ENCODE data around the gene IL1RN. TPM values are rescaled to one million over a fixed set of nuclear protein-coding genes. Genes with fewer than 3 reads are reported as not detected.
A peak's percentile ranks its signal among the peaks of the same experiment; 100 is the strongest.

The IL1RN gene
- total and polyA plus RNA-seq, 2 of the 13 experiments (the other 11 are each of a cell fraction or from before 2014, with no cell fraction given), result 21.2 to 101 TPM

DNA sequence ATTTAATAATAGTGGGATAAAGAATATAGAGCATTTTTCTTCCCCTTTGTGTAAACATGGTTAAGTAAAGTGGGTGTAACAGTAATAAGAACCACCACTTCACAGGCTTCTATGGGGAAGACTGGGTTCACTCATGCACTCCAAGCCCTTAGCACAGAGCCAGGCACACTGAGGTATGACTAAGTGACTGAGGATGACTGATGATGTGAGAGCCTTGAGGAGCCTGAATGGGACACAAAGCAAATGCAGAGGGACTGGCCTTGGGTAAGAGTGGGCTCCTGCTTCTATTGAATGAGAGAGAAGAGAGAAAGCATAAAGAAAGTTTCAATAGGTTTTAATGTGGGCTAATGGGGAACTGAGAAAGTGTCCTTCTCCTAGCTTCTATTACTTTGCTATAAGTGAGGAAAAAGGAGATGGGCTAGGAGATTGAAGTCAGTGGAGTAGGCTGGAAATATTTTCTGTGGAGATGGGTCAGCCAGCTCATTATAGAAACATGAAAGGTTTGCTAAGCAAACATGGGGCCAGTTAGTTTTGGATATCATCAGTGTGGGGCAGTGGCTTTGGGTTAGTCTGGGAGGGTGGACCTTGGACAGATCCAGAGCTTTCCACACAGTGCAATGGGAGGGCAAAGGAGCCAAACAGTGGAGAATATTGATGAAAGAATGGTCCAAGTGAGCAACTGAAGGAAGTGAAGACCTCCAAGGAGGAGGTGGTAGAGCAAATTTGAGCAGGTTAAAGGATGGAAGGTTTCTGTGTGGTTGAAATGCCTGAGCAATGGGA, 39.0 kb upstream of the IL1RN start (continued):
- peak; percentile 56; the same call in 1 of the 2 replicates for TF ChIP-seq ZNF281 (CRISPR knock-in tag; IDR thresholded peaks at IDR 0.05; ENCODE audit: borderline replicate concordance)
- TF ChIP-seq CAMTA2 (CRISPR knock-in tag; IDR thresholded peaks at IDR 0.05; ENCODE audit: borderline replicate concordance), result no peak
- TF ChIP-seq MXD4 (CRISPR knock-in tag; IDR thresholded peaks at IDR 0.05), result no peak
- no peak; the same call in 1 of the 2 replicates for TF ChIP-seq ZNF460 (CRISPR knock-in tag; IDR thresholded peaks at IDR 0.05; ENCODE audit: borderline replicate concordance)
- no peak for TF ChIP-seq ZBTB1 (CRISPR knock-in tag; IDR thresholded peaks at IDR 0.05; ENCODE audit: borderline replicate concordance)
- TF ChIP-seq HNF4A (CRISPR knock-in tag; IDR thresholded peaks at IDR 0.05), result peak; percentile 97
- 0 out of 2 replicates have a peak, but pooled peaks have one; percentile 57 for TF ChIP-seq ZSCAN21 (CRISPR knock-in tag; IDR thresholded peaks at IDR 0.05; ENCODE audit: borderline replicate concordance)
- no peak for TF ChIP-seq ZNF572 (CRISPR knock-in tag; IDR thresholded peaks at IDR 0.05)
- no peak for TF ChIP-seq ZNF101 (CRISPR knock-in tag; IDR thresholded peaks at IDR 0.05; ENCODE audit: borderline replicate concordance, low read depth)
- TF ChIP-seq HHEX (CRISPR knock-in tag; IDR thresholded peaks at IDR 0.05), result no peak
- TF ChIP-seq MLX (CRISPR knock-in tag; IDR thresholded peaks at IDR 0.05), result peak; percentile 52; the same call in 1 of the 2 replicates
- TF ChIP-seq ZNF335 (CRISPR knock-in tag; IDR thresholded peaks at IDR 0.05), result no peak
- peak; percentile 23; the same call in 1 of the 2 replicates for TF ChIP-seq FOXC1 (CRISPR knock-in tag; IDR thresholded peaks at IDR 0.05; ENCODE audit: borderline replicate concordance)
- TF ChIP-seq MAFG (CRISPR knock-in tag; IDR thresholded peaks at IDR 0.05), result no peak
- TF ChIP-seq ZNF354B (CRISPR knock-in tag; IDR thresholded peaks at IDR 0.05), result no peak
- TF ChIP-seq ZNF33B (CRISPR knock-in tag; IDR thresholded peaks at IDR 0.05), result no peak
- TF ChIP-seq ZNF782 (CRISPR knock-in tag; IDR thresholded peaks at IDR 0.05; ENCODE audit: borderline replicate concordance), result no peak
- peak; percentile 23 to 88 for TF ChIP-seq REST (IDR thresholded peaks at IDR 0.05; ENCODE audit: borderline replicate concordance in 1 of 2, low read depth in 1 of 2, low read length in 2 of 2)
- TF ChIP-seq KLF11 (CRISPR knock-in tag; IDR thresholded peaks at IDR 0.05), result no peak
- TF ChIP-seq KMT2B (CRISPR knock-in tag; IDR thresholded peaks at IDR 0.05), result no peak
- TF ChIP-seq STAT5B (CRISPR knock-in tag; IDR thresholded peaks at IDR 0.05), result no peak
- TF ChIP-seq TSC22D2 (CRISPR knock-in tag; IDR thresholded peaks at IDR 0.05; ENCODE audit: borderline replicate concordance), result no peak
- no peak for TF ChIP-seq ZNF556 (CRISPR knock-in tag; IDR thresholded peaks at IDR 0.05; ENCODE audit: borderline replicate concordance)
- TF ChIP-seq PCBP1 (IDR thresholded peaks at IDR 0.05; ENCODE audit: borderline replicate concordance, low read depth, low read length), result no peak
